Measurements from ENCODE around the gene VTI1A. TPM values are rescaled to one million over a fixed set of nuclear protein-coding genes. Genes with fewer than 3 reads are reported as not detected.

VTI1A gene
- polyA plus RNA-seq, 1 of the 3 experiments (the other 2 are of a cell fraction): 8.3 TPM

DNA sequence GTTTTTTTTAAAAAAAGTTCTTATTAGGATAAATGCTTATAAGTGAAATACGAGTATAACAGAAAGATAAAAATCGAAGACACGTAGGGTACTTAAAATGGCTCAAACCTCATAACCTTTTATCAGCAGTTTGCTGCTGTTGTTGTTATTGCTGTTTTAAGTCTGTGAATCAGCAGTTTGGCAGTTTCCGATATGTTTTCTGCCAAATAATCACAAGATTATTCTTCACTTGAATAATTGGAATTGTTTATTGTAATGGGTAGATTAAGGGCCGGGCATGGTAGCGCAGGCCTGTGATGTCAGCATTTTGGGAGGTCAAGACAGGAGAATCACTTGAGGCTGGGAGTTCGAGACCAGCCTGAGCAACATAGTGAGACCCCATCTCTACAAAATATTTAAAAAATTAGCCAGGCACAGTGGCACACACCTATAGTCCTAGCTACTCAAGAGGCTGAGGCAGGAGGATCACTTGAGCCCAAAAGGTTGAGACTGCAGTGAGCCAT, 177.6 kb downstream of the VTI1A start:
- no peak for DNase-seq
- no peak overlapping the region for H3K4me2 ChIP-seq
- H3F3A ChIP-seq (replicated peaks; ENCODE audit: insufficient read depth): no peaks in the 10 kb centered on the region
- H3K27ac ChIP-seq (ENCODE audit: low read depth in 2 of 2, low read length in 1 of 2): no peak overlapping the region
- TF ChIP-seq REST (IDR thresholded peaks at IDR 0.05; ENCODE audit: low read depth, low read length): no peak
- TF ChIP-seq POLR2AphosphoS5 (IDR thresholded peaks at IDR 0.05; ENCODE audit: low read depth, low read length): no peak
- TF ChIP-seq CHD2 (IDR thresholded peaks at IDR 0.05; ENCODE audit: low read length, partially characterized antibody): no peak
- TF ChIP-seq RAD21 (IDR thresholded peaks at IDR 0.05; ENCODE audit: low read length): no peak
- no peak for TF ChIP-seq GABPA (IDR thresholded peaks at IDR 0.05; ENCODE audit: low read depth)
- no peak for TF ChIP-seq FOXJ3 (CRISPR knock-in tag; IDR thresholded peaks at IDR 0.05)
- no peak for TF ChIP-seq TCF12 (IDR thresholded peaks at IDR 0.05)
- no peak for TF ChIP-seq TAF1 (IDR thresholded peaks at IDR 0.05; ENCODE audit: borderline replicate concordance, low read depth, low read length)
- TF ChIP-seq, protein P1, sequence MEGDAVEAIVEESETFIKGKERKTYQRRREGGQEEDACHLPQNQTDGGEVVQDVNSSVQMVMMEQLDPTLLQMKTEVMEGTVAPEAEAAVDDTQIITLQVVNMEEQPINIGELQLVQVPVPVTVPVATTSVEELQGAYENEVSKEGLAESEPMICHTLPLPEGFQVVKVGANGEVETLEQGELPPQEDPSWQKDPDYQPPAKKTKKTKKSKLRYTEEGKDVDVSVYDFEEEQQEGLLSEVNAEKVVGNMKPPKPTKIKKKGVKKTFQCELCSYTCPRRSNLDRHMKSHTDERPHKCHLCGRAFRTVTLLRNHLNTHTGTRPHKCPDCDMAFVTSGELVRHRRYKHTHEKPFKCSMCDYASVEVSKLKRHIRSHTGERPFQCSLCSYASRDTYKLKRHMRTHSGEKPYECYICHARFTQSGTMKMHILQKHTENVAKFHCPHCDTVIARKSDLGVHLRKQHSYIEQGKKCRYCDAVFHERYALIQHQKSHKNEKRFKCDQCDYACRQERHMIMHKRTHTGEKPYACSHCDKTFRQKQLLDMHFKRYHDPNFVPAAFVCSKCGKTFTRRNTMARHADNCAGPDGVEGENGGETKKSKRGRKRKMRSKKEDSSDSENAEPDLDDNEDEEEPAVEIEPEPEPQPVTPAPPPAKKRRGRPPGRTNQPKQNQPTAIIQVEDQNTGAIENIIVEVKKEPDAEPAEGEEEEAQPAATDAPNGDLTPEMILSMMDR (IDR thresholded peaks at IDR 0.05): no peak
- TF ChIP-seq, protein P2, sequence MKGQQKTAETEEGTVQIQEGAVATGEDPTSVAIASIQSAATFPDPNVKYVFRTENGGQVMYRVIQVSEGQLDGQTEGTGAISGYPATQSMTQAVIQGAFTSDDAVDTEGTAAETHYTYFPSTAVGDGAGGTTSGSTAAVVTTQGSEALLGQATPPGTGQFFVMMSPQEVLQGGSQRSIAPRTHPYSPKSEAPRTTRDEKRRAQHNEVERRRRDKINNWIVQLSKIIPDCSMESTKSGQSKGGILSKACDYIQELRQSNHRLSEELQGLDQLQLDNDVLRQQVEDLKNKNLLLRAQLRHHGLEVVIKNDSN (IDR thresholded peaks at IDR 0.05; ENCODE audit: borderline replicate concordance, low read depth): no peak
- TF ChIP-seq PBX3 (IDR thresholded peaks at IDR 0.05): no peak
- no peak for TF ChIP-seq EZH2phosphoT487 (IDR thresholded peaks at IDR 0.05; ENCODE audit: borderline replicate concordance, low read depth)
- TF ChIP-seq ZBTB33 (IDR thresholded peaks at IDR 0.05; ENCODE audit: borderline replicate concordance, low read depth): no peak
- TF ChIP-seq YY1 (IDR thresholded peaks at IDR 0.05; ENCODE audit: low read depth): no peak
- TF ChIP-seq MEF2A (IDR thresholded peaks at IDR 0.05; ENCODE audit: borderline replicate concordance, low read depth): no peak
- TF ChIP-seq NFIC (IDR thresholded peaks at IDR 0.05; ENCODE audit: borderline replicate concordance): no peak
- no peak for TF ChIP-seq FOXM1 (IDR thresholded peaks at IDR 0.05; ENCODE audit: low read depth)
- TF ChIP-seq, protein P3, sequence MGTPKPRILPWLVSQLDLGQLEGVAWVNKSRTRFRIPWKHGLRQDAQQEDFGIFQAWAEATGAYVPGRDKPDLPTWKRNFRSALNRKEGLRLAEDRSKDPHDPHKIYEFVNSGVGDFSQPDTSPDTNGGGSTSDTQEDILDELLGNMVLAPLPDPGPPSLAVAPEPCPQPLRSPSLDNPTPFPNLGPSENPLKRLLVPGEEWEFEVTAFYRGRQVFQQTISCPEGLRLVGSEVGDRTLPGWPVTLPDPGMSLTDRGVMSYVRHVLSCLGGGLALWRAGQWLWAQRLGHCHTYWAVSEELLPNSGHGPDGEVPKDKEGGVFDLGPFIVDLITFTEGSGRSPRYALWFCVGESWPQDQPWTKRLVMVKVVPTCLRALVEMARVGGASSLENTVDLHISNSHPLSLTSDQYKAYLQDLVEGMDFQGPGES (IDR thresholded peaks at IDR 0.05; ENCODE audit: low read depth, low read length): no peak
- no peak for TF ChIP-seq NRF1 (IDR thresholded peaks at IDR 0.05; ENCODE audit: low read depth, low read length)
- TF ChIP-seq, protein P4, sequence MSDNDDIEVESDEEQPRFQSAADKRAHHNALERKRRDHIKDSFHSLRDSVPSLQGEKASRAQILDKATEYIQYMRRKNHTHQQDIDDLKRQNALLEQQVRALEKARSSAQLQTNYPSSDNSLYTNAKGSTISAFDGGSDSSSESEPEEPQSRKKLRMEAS (IDR thresholded peaks at IDR 0.05; ENCODE audit: low read depth): no peak
- ChIA-PET CTCF (no interaction called here), POLR2A (no interaction called here)
- H3K27me3 ChIP-seq (ENCODE audit: insufficient read depth): no peaks in the 10 kb centered on the region
- no peaks in the 10 kb centered on the region for H3K36me3 ChIP-seq (replicated peaks in 1 of 2; ENCODE audit: control insufficient read depth in 1 of 2, insufficient read depth in 2 of 2, low read length in 1 of 2)
- H3K9me3 ChIP-seq: no peaks in the 10 kb centered on the region
- H3K4me3 ChIP-seq (ENCODE audit: low read depth in 2 of 2, low read length in 1 of 2): no peak overlapping the region
- H3K79me2 ChIP-seq (ENCODE audit: insufficient read depth): no peaks in the 10 kb centered on the region
- H3K4me1 ChIP-seq (ENCODE audit: control insufficient read depth in 1 of 2, insufficient read depth in 2 of 2, low read depth in 1 of 2, low read length in 1 of 2): no peaks in the 10 kb centered on the region; a peak in 1 of 4 replicates
- H2AFZ ChIP-seq (ENCODE audit: low read depth): no peak overlapping the region
- H3K9me2 ChIP-seq: no peaks in the 10 kb centered on the region
- H4K20me1 ChIP-seq (ENCODE audit: insufficient read depth): no peaks in the 10 kb centered on the region
- no peak overlapping the region for H3K9ac ChIP-seq
- WGBS (ENCODE audit: low lambda C conversion rate): 96% methylated on average over 7 of the region's 7 CpGs
